ENCODE results near the gene NR3C2. TPM values are rescaled to one million over a fixed set of nuclear protein-coding genes. Genes with fewer than 3 reads are reported as not detected.

NR3C2 gene
- total and polyA plus RNA-seq, 2 of the 4 experiments (the other 2 are of a cell fraction) = 1.1 to 2.3 TPM

- no CpG with 5 or more reads among the region's 4 CpGs for WGBS, 2 experiments (ENCODE audit: extremely low coverage in 2 of 2, insufficient read length in 1 of 2)
- no peak overlapping the region for H3K4ac ChIP-seq (ENCODE audit: low read depth, low read length)
- ATAC-seq (ENCODE audit: low read depth) (no peak), DNase-seq (no peak)
- in situ Hi-C loops (cut with MboI; ENCODE audit: low sequenced_read_pairs) = loop anchor here (25.0 kb wide), 1 partner anchor 106 kb away; no protein-coding TSS in a partner anchor
- H4K20me1 ChIP-seq (ENCODE audit: insufficient read depth, low read length) = no peaks in the 10 kb centered on the region
- no peaks in the 10 kb centered on the region for H3K79me1 ChIP-seq (ENCODE audit: low read depth in 1 of 2, low read length in 2 of 2)
- H3K9me3 ChIP-seq (ENCODE audit: control insufficient read depth, insufficient read depth, low read length) = no peaks in the 10 kb centered on the region
- no TSS peak for BruUV-seq (replicated peaks)
- H2BK120ac ChIP-seq (ENCODE audit: low read depth, low read length) = no peak overlapping the region
- H3K27me3 ChIP-seq (ENCODE audit: control insufficient read depth, insufficient read depth, low read length) = peaks cover 2% of the 10 kb centered on the region; the same call in 1 of the 2 replicates
- no peak overlapping the region for H2AFZ ChIP-seq (replicated peaks; ENCODE audit: low read length, poor library complexity)
- no peak overlapping the region for H3K14ac ChIP-seq (replicated peaks; ENCODE audit: low read depth, low read length)
- no peak overlapping the region for H3K4me3 ChIP-seq (ENCODE audit: insufficient read depth, low read depth, low read length)
- no peak overlapping the region for H2BK15ac ChIP-seq (ENCODE audit: low read depth, low read length)
- H4K8ac ChIP-seq (ENCODE audit: low read depth in 2 of 2, low read length in 2 of 2) = no peak overlapping the region
- TF ChIP-seq FOS (IDR thresholded peaks at IDR 0.05; ENCODE audit: low read depth, low read length) (no peak), RAD21 (IDR thresholded peaks at IDR 0.05; ENCODE audit: low read length) (no peak), BHLHE40 (IDR thresholded peaks at IDR 0.05; ENCODE audit: low read depth, low read length) (no peak), CEBPB (IDR thresholded peaks at IDR 0.05; ENCODE audit: low read depth, low read length) (no peak), NFE2L2 (IDR thresholded peaks at IDR 0.05; ENCODE audit: low read depth, low read length) (no peak), RCOR1 (IDR thresholded peaks at IDR 0.05; ENCODE audit: insufficient replicate concordance, low read length) (no peak), CTCF (conservative IDR thresholded peaks at IDR 0.05; ENCODE audit: low read depth, low read length) (no peak), CHD1 (IDR thresholded peaks at IDR 0.05; ENCODE audit: low read depth, low read length) (no peak)
- TF ChIP-seq, protein P1, sequence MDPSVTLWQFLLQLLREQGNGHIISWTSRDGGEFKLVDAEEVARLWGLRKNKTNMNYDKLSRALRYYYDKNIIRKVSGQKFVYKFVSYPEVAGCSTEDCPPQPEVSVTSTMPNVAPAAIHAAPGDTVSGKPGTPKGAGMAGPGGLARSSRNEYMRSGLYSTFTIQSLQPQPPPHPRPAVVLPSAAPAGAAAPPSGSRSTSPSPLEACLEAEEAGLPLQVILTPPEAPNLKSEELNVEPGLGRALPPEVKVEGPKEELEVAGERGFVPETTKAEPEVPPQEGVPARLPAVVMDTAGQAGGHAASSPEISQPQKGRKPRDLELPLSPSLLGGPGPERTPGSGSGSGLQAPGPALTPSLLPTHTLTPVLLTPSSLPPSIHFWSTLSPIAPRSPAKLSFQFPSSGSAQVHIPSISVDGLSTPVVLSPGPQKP (IDR thresholded peaks at IDR 0.05; ENCODE audit: borderline replicate concordance, low read depth, low read length) = no peak
- H4K5ac ChIP-seq (ENCODE audit: low read depth, low read length) = no peak overlapping the region
- no peaks in the 10 kb centered on the region for H3K4me1 ChIP-seq (ENCODE audit: control insufficient read depth, insufficient read depth, low read length)
- H3K36me3 ChIP-seq (ENCODE audit: control insufficient read depth, insufficient read depth, low read length) = no peaks in the 10 kb centered on the region
- H3K18ac ChIP-seq (ENCODE audit: low read depth, low read length) = no peak overlapping the region
- H3K23ac ChIP-seq (ENCODE audit: low read depth, low read length) = no peak overlapping the region
- intact Hi-C loops (cut with micrococcal nuclease) = no loop called here
- POLR2A ChIA-PET (ENCODE audit: unreplicated experiment) = no interaction called here
- H3K56ac ChIP-seq (ENCODE audit: extremely low read depth, insufficient read depth, low read length) = no peak overlapping the region
- H2BK20ac ChIP-seq (ENCODE audit: low read depth, low read length) = no peak overlapping the region
- CTCF ChIA-PET = no interaction called here
- H3K9me1 ChIP-seq (ENCODE audit: insufficient read depth, low read length) = no peaks in the 10 kb centered on the region
- H3K9ac ChIP-seq (ENCODE audit: low read depth, low read length) = no peak overlapping the region
- no peak overlapping the region for H2AK9ac ChIP-seq (replicated peaks; ENCODE audit: low read depth, low read length, poor library complexity)
- no peak overlapping the region for H3K4me2 ChIP-seq (ENCODE audit: low read depth, low read length)
- H3K27ac ChIP-seq (ENCODE audit: insufficient read depth, low read length) = no peak overlapping the region
- no peak overlapping the region for H2AK5ac ChIP-seq (ENCODE audit: low read depth, low read length)
- no peak overlapping the region for H4K91ac ChIP-seq (ENCODE audit: insufficient read depth, low read depth, low read length)
- no peak overlapping the region for H2BK5ac ChIP-seq (ENCODE audit: low read depth, low read length, poor library complexity, severe bottlenecking)
- dilution Hi-C loops (cut with HindIII; ENCODE audit: low sequenced_read_pairs, unreplicated experiment) = no loop called here
Observed at GRCh38 chr4:148143174-148143573, 299.0 kb downstream of the NR3C2 start.

All from IMR-90 (cell line).